UCSD-AML1 (cell line): Measurements from ENCODE around the gene CCDC7.
"Not testable (repeated sequence)": the region's sequence is repeated elsewhere in the genome, so short reads cannot be mapped to it uniquely, and the experiment has no call there.

Experiments used
- DNase-seq: peaks from one replicate; lab custom pipeline; 2025; ENCODE audit not compliant: unreplicated experiment; lab: John Stamatoyannopoulos, UW

The CCDC7 gene

GRCh38 chr10:32548208-32548607 lies 102.3 kb downstream of the CCDC7 start:
- no peak for DNase-seq

GRCh38 chr10:32556783-32557395 lies 110.9 kb downstream of the CCDC7 start:
- DNase-seq = no peak

GRCh38 chr10:32562695-32563094 lies 116.8 kb downstream of the CCDC7 start:
- DNase-seq = not testable (repeated sequence)

- no peak for DNase-seq
Observed at GRCh38 chr10:32577448-32577847, 131.5 kb downstream of the CCDC7 start.

- no peak for DNase-seq
Observed at GRCh38 chr10:32582946-32583345, 137.0 kb downstream of the CCDC7 start.

- not testable (repeated sequence) for DNase-seq
Observed at GRCh38 chr10:32598022-32598421, 152.1 kb downstream of the CCDC7 start.

GRCh38 chr10:32600317-32600716 lies 154.4 kb downstream of the CCDC7 start:
- no peak for DNase-seq

GRCh38 chr10:32601562-32601961 lies 155.6 kb downstream of the CCDC7 start:
- DNase-seq = not testable (repeated sequence)

GRCh38 chr10:32605787-32606186 lies 159.8 kb downstream of the CCDC7 start:
- DNase-seq = no peak

GRCh38 chr10:32610543-32610942 lies 164.6 kb downstream of the CCDC7 start:
- not testable (repeated sequence) for DNase-seq

GRCh38 chr10:32616438-32616837 lies 170.5 kb downstream of the CCDC7 start:
- DNase-seq = no peak

- DNase-seq = no peak
Observed at GRCh38 chr10:32618482-32618881, 172.5 kb downstream of the CCDC7 start.

GRCh38 chr10:32621969-32622368 lies 176.0 kb downstream of the CCDC7 start:
- DNase-seq = no peak

- DNase-seq = no peak
Observed at GRCh38 chr10:32622409-32622808, 176.5 kb downstream of the CCDC7 start.

- DNase-seq = no peak
Observed at GRCh38 chr10:32627183-32627582, 181.2 kb downstream of the CCDC7 start.

- no peak for DNase-seq
Observed at GRCh38 chr10:32629910-32630309, 184.0 kb downstream of the CCDC7 start.

GRCh38 chr10:32646535-32646934 lies 200.6 kb downstream of the CCDC7 start:
- DNase-seq = no peak

GRCh38 chr10:32650246-32650655 lies 204.3 kb downstream of the CCDC7 start:
- DNase-seq = no peak

GRCh38 chr10:32657430-32657829 lies 211.5 kb downstream of the CCDC7 start:
- DNase-seq = not testable (repeated sequence)

GRCh38 chr10:32661346-32661745 lies 215.4 kb downstream of the CCDC7 start:
- no peak for DNase-seq

- DNase-seq = no peak
Observed at GRCh38 chr10:32680803-32681557, 235.0 kb downstream of the CCDC7 start.

- no peak for DNase-seq
Observed at GRCh38 chr10:32684291-32684690, 238.4 kb downstream of the CCDC7 start.

- DNase-seq = no peak
Observed at GRCh38 chr10:32687116-32687515, 241.2 kb downstream of the CCDC7 start.
